Endothelial cell of umbilical vein (primary cell): ENCODE results near the gene SLC4A2. TPM values are rescaled to one million over a fixed set of nuclear protein-coding genes. Genes with fewer than 3 reads are reported as not detected.

Experiments
- BruUV-seq: library from RNA; stranded (reverse); fragments of 400-500 nt; replicated peaks from 2 replicates; lab custom pipeline; 2021; lab: Mats Ljungman, UMichigan
- CTCF ChIA-PET: fragments of 300-600, 350-600 bp; sonication (Branson Sonifier 250); formaldehyde crosslinking; loops from one replicate; lab custom pipeline; 2021; ENCODE audit warnings: antibody characterized with exemption, inconsistent platforms; lab: Charles Lee
- POLR2A ChIA-PET: fragments of 300-600, 350-600 bp; sonication (Branson Sonifier 250); formaldehyde crosslinking; loops from one replicate; lab custom pipeline; 2021; ENCODE audit warnings: antibody characterized with exemption, inconsistent platforms; lab: Charles Lee
- DNase-seq: peaks from one replicate; pipeline ENCODE4 v3.0.0-alpha.2; 2011; ENCODE audit warnings: low read depth, low spot score
- FAIRE-seq: peaks from 2 replicates; lab custom pipeline; 2011; peaks lifted over from hg19 to GRCh38; lab: Jason Lieb, UNC
- H2AFZ ChIP-seq: 2 replicates; pipeline ENCODE4 v1.6.0; 2012; ENCODE audit warnings: low read depth, low read length, control low read depth, inconsistent platforms
- H3K27ac ChIP-seq: 2 replicates; pipeline ENCODE4 v1.5.1; 2011; ENCODE audit warnings: low read depth, mild to moderate bottlenecking, control low read depth, low read length, moderate library complexity; ENCODE audit not compliant: insufficient read depth
- H3K27me3 ChIP-seq, 2 experiments: 2 replicates each; pipeline versions ENCODE4 v1.6.0 to v1.6.1; 2011; ENCODE audit warnings: low read length in 2 of 2, mixed read lengths in 1 of 2; ENCODE audit not compliant: control insufficient read depth in 2 of 2, insufficient read depth in 2 of 2
- H3K36me3 ChIP-seq, 2 experiments: 2 replicates in 1 of 2; 3 replicates in 1 of 2; pipeline ENCODE4 v1.5.1; 2011; ENCODE audit warnings: low read length in 2 of 2, mild to moderate bottlenecking in 1 of 2, moderate library complexity in 1 of 2; ENCODE audit not compliant: control insufficient read depth in 2 of 2, insufficient read depth in 2 of 2; ENCODE audit errors: extremely low read depth in 1 of 2
- H3K4me1 ChIP-seq: 3 replicates; pipeline ENCODE4 v1.5.1; 2011; ENCODE audit warnings: mild to moderate bottlenecking, low read length; ENCODE audit not compliant: control insufficient read depth, insufficient read depth; ENCODE audit errors: extremely low read depth
- H3K4me2 ChIP-seq: 2 replicates; pipeline ENCODE4 v1.6.1; 2011; ENCODE audit warnings: low read length, control low read depth, mixed read lengths; ENCODE audit not compliant: insufficient read depth
- H3K4me3 ChIP-seq, 3 experiments: fragments of 200-600 bp in 1 of 3; sonication (generic), shearing (Covaris generic) in 1 of 3; replicated peaks in 1 of 3; 2 replicates each; pipeline ENCODE4 v1.5.1; 2011 to 2016; ENCODE audit warnings: control low read depth in 3 of 3, low read length in 3 of 3, mild to moderate bottlenecking in 2 of 3, inconsistent platforms in 1 of 3, low read depth in 1 of 3, moderate library complexity in 1 of 3; ENCODE audit not compliant: insufficient read depth in 1 of 3
- H3K79me2 ChIP-seq: 2 replicates; pipeline ENCODE4 v1.6.0; 2012; ENCODE audit warnings: low read length, inconsistent platforms; ENCODE audit not compliant: control insufficient read depth, insufficient read depth
- H3K9ac ChIP-seq: replicated peaks from 2 replicates; pipeline ENCODE3; 2011; ENCODE audit warnings: low read length, control low read depth; ENCODE audit not compliant: insufficient read depth; ENCODE audit errors: extremely low read depth
- H3K9me1 ChIP-seq: replicated peaks from 3 replicates; pipeline ENCODE4 v1.6.0; 2011; ENCODE audit warnings: mild to moderate bottlenecking, low read length; ENCODE audit not compliant: control insufficient read depth, insufficient read depth; ENCODE audit errors: extremely low read depth
- H3K9me3 ChIP-seq: replicated peaks from 2 replicates; pipeline ENCODE4 v1.5.1; 2012; ENCODE audit warnings: low read length, inconsistent platforms; ENCODE audit not compliant: control insufficient read depth, insufficient read depth
- H4K20me1 ChIP-seq: replicated peaks from 2 replicates; pipeline ENCODE3; 2011; ENCODE audit warnings: mild to moderate bottlenecking, low read length; ENCODE audit not compliant: control insufficient read depth, insufficient read depth; ENCODE audit errors: extremely low read depth
- EZH2 ChIP-seq: IDR thresholded peaks from 2 replicates; pipeline ENCODE4 v1.6.1; 2012; ENCODE audit warnings: borderline replicate concordance, low read depth, mild to moderate bottlenecking, moderate library complexity, low read length, inconsistent platforms; ENCODE audit not compliant: severe bottlenecking
- FOS ChIP-seq: IDR thresholded peaks from 2 replicates; pipeline ENCODE4 v1.6.1; 2011; ENCODE audit warnings: mild to moderate bottlenecking, low read length, moderate library complexity, borderline replicate concordance; ENCODE audit not compliant: insufficient read depth
- GATA2 ChIP-seq: IDR thresholded peaks from 2 replicates; pipeline ENCODE4 v1.7.0; 2011; ENCODE audit warnings: low read depth, mild to moderate bottlenecking, moderate library complexity, mixed read lengths, low read length; ENCODE audit not compliant: insufficient read length, insufficient read depth
- JUN ChIP-seq: IDR thresholded peaks from 2 replicates; pipeline ENCODE4 v1.6.1; 2011; ENCODE audit warnings: borderline replicate concordance, low read depth; ENCODE audit not compliant: insufficient read length, insufficient read depth
- MYC ChIP-seq: IDR thresholded peaks from one replicate; pipeline ENCODE4 v1.6.1; 2011; ENCODE audit warnings: mild to moderate bottlenecking, low read depth, low read length
- POLR2A ChIP-seq: IDR thresholded peaks from 2 replicates; pipeline ENCODE4 v1.6.1; 2012; ENCODE audit warnings: low read depth, mild to moderate bottlenecking, control low read depth, low read length
- POLR2AphosphoS5 ChIP-seq: IDR thresholded peaks from 2 replicates; pipeline ENCODE4 v1.6.1; 2012; ENCODE audit warnings: low read depth, mild to moderate bottlenecking, control low read depth, low read length, moderate library complexity; ENCODE audit not compliant: insufficient read depth
- dilution Hi-C: fragments of 300-500 bp; cut with MboI; formaldehyde crosslinking; loops from one replicate; pipeline ENCODE4 v1.15.0; 2019; ENCODE audit warnings: low sequenced_read_pairs; ENCODE audit not compliant: extremely low pct_ligation_motif_present
- intact Hi-C: fragments of 100-400 bp; cut with micrococcal nuclease; formaldehyde crosslinking; loops from one replicate; pipeline ENCODE4 v1.10.0; 2022
- polyA plus RNA-seq, 4 experiments: library from polyadenylated mRNA; depleted of rRNA in 3 of 4; stranded (reverse) in 3 of 4; unstranded in 1 of 4; fragments of >200 nt; gene quantifications; 2 replicates each; pipeline versions ENCODE4 v1.2.1 to v1.2.3, GENCODE V29; 2011 to 2012; ENCODE audit warnings: missing spikeins in 1 of 4
- total RNA-seq: library from RNA; stranded (reverse); gene quantifications from 2 replicates; pipeline ENCODE4 v1.2.3, GENCODE V29; 2021
- TF ChIP-seq, protein P1 (sequence below): IDR thresholded peaks from 2 replicates; pipeline ENCODE4 v1.6.1; 2011; ENCODE audit not compliant: insufficient read depth, insufficient read length
- TF ChIP-seq, protein P2 (sequence below), 2 donors: IDR thresholded peaks; 1 replicate in 1 of 2; 2 replicates in 1 of 2; pipeline ENCODE4 v1.5.1; 2011; ENCODE audit warnings: low read length in 2 of 2, mild to moderate bottlenecking in 2 of 2, moderate library complexity in 2 of 2, control low read depth in 1 of 2, inconsistent platforms in 1 of 2, low read depth in 1 of 2; ENCODE audit not compliant: insufficient read depth in 1 of 2; ENCODE audit errors: extremely low read depth in 1 of 2

The SLC4A2 gene
- total and polyA plus RNA-seq, 2 donors (not counting 3 experiments of a cell fraction or from before 2014, with no cell fraction given): 108 to 172 TPM

DNA sequence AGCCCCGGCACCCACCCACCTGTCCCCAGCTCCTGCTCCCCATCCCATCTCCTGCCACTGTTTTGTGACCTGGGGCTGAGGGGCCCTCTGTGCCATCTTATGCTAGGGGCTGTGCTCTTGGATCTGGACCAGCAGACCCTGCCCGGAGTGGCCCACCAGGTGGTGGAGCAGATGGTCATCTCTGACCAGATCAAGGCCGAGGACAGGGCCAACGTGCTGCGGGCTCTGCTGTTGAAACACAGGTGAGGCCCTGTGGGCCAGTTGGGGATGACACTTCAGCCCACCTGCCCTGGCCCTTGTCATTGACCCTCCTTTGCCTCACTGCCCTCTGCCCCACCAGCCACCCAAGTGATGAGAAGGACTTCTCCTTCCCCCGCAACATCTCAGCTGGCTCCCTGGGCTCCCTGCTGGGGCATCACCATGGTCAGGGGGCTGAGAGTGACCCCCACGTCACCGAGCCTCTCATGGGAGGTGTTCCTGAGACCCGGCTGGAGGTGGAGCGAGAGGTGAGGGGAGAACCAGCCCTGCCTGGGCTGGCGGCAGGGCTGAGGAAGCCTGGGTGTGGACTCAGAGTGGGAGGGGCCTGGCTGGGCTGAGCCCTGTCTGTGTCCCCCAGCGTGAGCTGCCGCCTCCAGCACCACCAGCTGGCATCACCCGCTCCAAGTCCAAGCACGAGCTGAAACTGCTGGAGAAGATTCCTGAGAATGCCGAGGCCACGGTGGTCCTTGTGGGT, 10.6 kb downstream of the SLC4A2 start:
- H3K9me3 ChIP-seq: no peaks in the 10 kb centered on the region
- H3K36me3 ChIP-seq: peaks cover 18 to 73% of the 10 kb centered on the region in 2 experiments
- no peak overlapping the region for H3K27ac ChIP-seq
- no peaks in the 10 kb centered on the region for H3K9me1 ChIP-seq
- no peak for TF ChIP-seq EZH2
- TF ChIP-seq GATA2: no peak
- TF ChIP-seq, protein P1, sequence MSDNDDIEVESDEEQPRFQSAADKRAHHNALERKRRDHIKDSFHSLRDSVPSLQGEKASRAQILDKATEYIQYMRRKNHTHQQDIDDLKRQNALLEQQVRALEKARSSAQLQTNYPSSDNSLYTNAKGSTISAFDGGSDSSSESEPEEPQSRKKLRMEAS: no peak
- TF ChIP-seq FOS: no peak
- TF ChIP-seq MYC: no peak
- TF ChIP-seq, protein P2, sequence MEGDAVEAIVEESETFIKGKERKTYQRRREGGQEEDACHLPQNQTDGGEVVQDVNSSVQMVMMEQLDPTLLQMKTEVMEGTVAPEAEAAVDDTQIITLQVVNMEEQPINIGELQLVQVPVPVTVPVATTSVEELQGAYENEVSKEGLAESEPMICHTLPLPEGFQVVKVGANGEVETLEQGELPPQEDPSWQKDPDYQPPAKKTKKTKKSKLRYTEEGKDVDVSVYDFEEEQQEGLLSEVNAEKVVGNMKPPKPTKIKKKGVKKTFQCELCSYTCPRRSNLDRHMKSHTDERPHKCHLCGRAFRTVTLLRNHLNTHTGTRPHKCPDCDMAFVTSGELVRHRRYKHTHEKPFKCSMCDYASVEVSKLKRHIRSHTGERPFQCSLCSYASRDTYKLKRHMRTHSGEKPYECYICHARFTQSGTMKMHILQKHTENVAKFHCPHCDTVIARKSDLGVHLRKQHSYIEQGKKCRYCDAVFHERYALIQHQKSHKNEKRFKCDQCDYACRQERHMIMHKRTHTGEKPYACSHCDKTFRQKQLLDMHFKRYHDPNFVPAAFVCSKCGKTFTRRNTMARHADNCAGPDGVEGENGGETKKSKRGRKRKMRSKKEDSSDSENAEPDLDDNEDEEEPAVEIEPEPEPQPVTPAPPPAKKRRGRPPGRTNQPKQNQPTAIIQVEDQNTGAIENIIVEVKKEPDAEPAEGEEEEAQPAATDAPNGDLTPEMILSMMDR (IDR thresholded peaks at IDR 0.05; ENCODE audit: extremely low read depth in 1 of 2, insufficient read depth in 1 of 2, low read depth in 1 of 2, low read length in 2 of 2): no peak
- TF ChIP-seq POLR2A: no peak
- no peak for TF ChIP-seq POLR2AphosphoS5
- TF ChIP-seq JUN: no peak
- no peak for FAIRE-seq
- intact Hi-C loops: no loop called here
- H4K20me1 ChIP-seq: no peaks in the 10 kb centered on the region
- ChIA-PET CTCF (no interaction called here), POLR2A (no interaction called here)
- DNase-seq: no peak
- H3K4me1 ChIP-seq: no peaks in the 10 kb centered on the region
- no peaks in the 10 kb centered on the region for H3K79me2 ChIP-seq
- no peak overlapping the region for H3K4me3 ChIP-seq
- no peak overlapping the region for H2AFZ ChIP-seq
- BruUV-seq: no TSS peak
- dilution Hi-C loops: no loop called here
- H3K27me3 ChIP-seq: no peaks in the 10 kb centered on the region
- H3K4me2 ChIP-seq: no peak overlapping the region
- no peak overlapping the region for H3K9ac ChIP-seq
